Glutamatergic neuron (in vitro differentiated cells): Measurements from ENCODE around the gene HBB. TPM values are rescaled to one million over a fixed set of nuclear protein-coding genes. Genes with fewer than 3 reads are reported as not detected.
"Not testable (repeated sequence)": the region's sequence is repeated elsewhere in the genome, so short reads cannot be mapped to it uniquely, and the experiment has no call there.

Experiments
- DNase-seq: peaks from one replicate; pipeline ENCODE4 v3.0.0; 2022
- H3K27ac Mint-ChIP-seq: one replicate; pipeline ENCODE4 v1.8.0; 2020; ENCODE audit warnings: mild to moderate bottlenecking, mixed read lengths, inconsistent platforms; ENCODE audit not compliant: unreplicated experiment
- H3K27me3 Mint-ChIP-seq: one replicate; pipeline ENCODE4 v1.8.0; 2020; ENCODE audit warnings: mild to moderate bottlenecking, moderate library complexity, mixed read lengths, inconsistent platforms; ENCODE audit not compliant: unreplicated experiment
- H3K36me3 Mint-ChIP-seq: one replicate; pipeline ENCODE4 v1.8.0; 2020; ENCODE audit warnings: mild to moderate bottlenecking, mixed read lengths, inconsistent platforms; ENCODE audit not compliant: unreplicated experiment
- H3K4me1 Mint-ChIP-seq: one replicate; pipeline ENCODE4 v1.8.0; 2020; ENCODE audit warnings: mild to moderate bottlenecking, low read depth, mixed read lengths, inconsistent platforms; ENCODE audit not compliant: unreplicated experiment
- H3K4me3 Mint-ChIP-seq: one replicate; pipeline ENCODE4 v1.8.0; 2020; ENCODE audit warnings: mild to moderate bottlenecking, mixed read lengths, inconsistent platforms; ENCODE audit not compliant: unreplicated experiment
- H3K9me3 Mint-ChIP-seq: one replicate; pipeline ENCODE4 v1.8.0; 2020; ENCODE audit warnings: mild to moderate bottlenecking, moderate library complexity, mixed read lengths, inconsistent platforms; ENCODE audit not compliant: unreplicated experiment
- CTCF ChIP-seq: fragments of 200-600 bp; sonication (generic); IDR thresholded peaks from one replicate; pipeline ENCODE4 v1.5.0; 2021; ENCODE audit not compliant: partially characterized antibody, unreplicated experiment
- total RNA-seq: library from RNA; stranded (reverse); fragmentation: NEBNext Ultra II Directional; extraction: Animal tissue kit (Norgen Biotek cat#: 25700); gene quantifications from one replicate; pipeline ENCODE4 v1.2.1, GENCODE V29; 2021; ENCODE audit not compliant: unreplicated experiment

Gene HBB
- total RNA-seq, 1 donor from 2014 or later, result not detected

GRCh38 chr11:5253440-5253839, 26.6 kb upstream of the HBB start:
- H3K4me3 Mint-ChIP-seq, H3K36me3 Mint-ChIP-seq, H3K9me3 Mint-ChIP-seq, DNase-seq, H3K27ac Mint-ChIP-seq, H3K4me1 Mint-ChIP-seq, H3K27me3 Mint-ChIP-seq: not testable (repeated sequence)

- Mint-ChIP-seq H3K27me3 (no peaks in the 10 kb centered on the region), H3K27ac (no peak overlapping the region), H3K4me1 (peaks cover 3% of the 10 kb centered on the region), H3K9me3 (peaks cover 2% of the 10 kb centered on the region), H3K4me3 (no peak overlapping the region), H3K36me3 (no peaks in the 10 kb centered on the region)
- TF ChIP-seq CTCF, result no peak
- DNase-seq, result no peak
Measured at GRCh38 chr11:5252919-5253265, 26.0 kb upstream of the HBB start.

- no peak for DNase-seq
- Mint-ChIP-seq H3K4me3 (no peak overlapping the region), H3K27me3 (no peaks in the 10 kb centered on the region), H3K4me1 (no peaks in the 10 kb centered on the region), H3K36me3 (no peaks in the 10 kb centered on the region), H3K27ac (no peak overlapping the region), H3K9me3 (peaks cover 2% of the 10 kb centered on the region)
- no peak for TF ChIP-seq CTCF
Measured at GRCh38 chr11:5252192-5252918, 25.5 kb upstream of the HBB start.

GRCh38 chr11:5251746-5252145, 24.9 kb upstream of the HBB start:
- H3K27ac Mint-ChIP-seq, result no peak overlapping the region
- H3K9me3 Mint-ChIP-seq, result peaks cover 2% of the 10 kb centered on the region
- no peaks in the 10 kb centered on the region for H3K36me3 Mint-ChIP-seq
- H3K4me3 Mint-ChIP-seq, result no peak overlapping the region
- no peak for DNase-seq
- no peaks in the 10 kb centered on the region for H3K4me1 Mint-ChIP-seq
- no peaks in the 10 kb centered on the region for H3K27me3 Mint-ChIP-seq
- no peak for TF ChIP-seq CTCF

GRCh38 chr11:5250543-5251204, 23.8 kb upstream of the HBB start:
- H3K4me1 Mint-ChIP-seq, result no peaks in the 10 kb centered on the region
- H3K27ac Mint-ChIP-seq, result no peak overlapping the region
- no peak for DNase-seq
- no peaks in the 10 kb centered on the region for H3K27me3 Mint-ChIP-seq
- H3K36me3 Mint-ChIP-seq, result no peaks in the 10 kb centered on the region
- H3K9me3 Mint-ChIP-seq, result peaks cover 2% of the 10 kb centered on the region
- no peak for TF ChIP-seq CTCF
- H3K4me3 Mint-ChIP-seq, result no peak overlapping the region

GRCh38 chr11:5249807-5250396, 23.0 kb upstream of the HBB start, which contains the start of gene HBG1:
TSS of gene HBG1 (minus strand) at chr11:5249857. CDS start at chr11:5249804, 53 bp downstream.
- H3K4me1 Mint-ChIP-seq, H3K9me3 Mint-ChIP-seq, H3K36me3 Mint-ChIP-seq, H3K27me3 Mint-ChIP-seq, H3K4me3 Mint-ChIP-seq, DNase-seq, H3K27ac Mint-ChIP-seq: not testable (repeated sequence)

GRCh38 chr11:5248498-5248897, 21.6 kb upstream of the HBB start:
- H3K9me3 Mint-ChIP-seq, H3K4me1 Mint-ChIP-seq, H3K36me3 Mint-ChIP-seq, H3K4me3 Mint-ChIP-seq, DNase-seq, H3K27me3 Mint-ChIP-seq, H3K27ac Mint-ChIP-seq: not testable (repeated sequence)
